OCI-LY3 (cell line): ENCODE data around the gene SFXN3.

ENCODE experiments used
- EZH2phosphoT487 ChIP-seq: fragments of 200-600 bp; shearing (Covaris generic); IDR thresholded peaks from 2 replicates; pipeline ENCODE4 v1.6.1; 2018; ENCODE audit warnings: antibody characterized with exemption, mixed run types, low read depth
- TF ChIP-seq, protein P1 (sequence below): fragments of 200-600, 300-600 bp; sonication (generic); IDR thresholded peaks from 2 replicates; pipeline ENCODE4 v1.5.1; 2014; ENCODE audit warnings: antibody characterized with exemption, low read length, low read depth

DNA sequence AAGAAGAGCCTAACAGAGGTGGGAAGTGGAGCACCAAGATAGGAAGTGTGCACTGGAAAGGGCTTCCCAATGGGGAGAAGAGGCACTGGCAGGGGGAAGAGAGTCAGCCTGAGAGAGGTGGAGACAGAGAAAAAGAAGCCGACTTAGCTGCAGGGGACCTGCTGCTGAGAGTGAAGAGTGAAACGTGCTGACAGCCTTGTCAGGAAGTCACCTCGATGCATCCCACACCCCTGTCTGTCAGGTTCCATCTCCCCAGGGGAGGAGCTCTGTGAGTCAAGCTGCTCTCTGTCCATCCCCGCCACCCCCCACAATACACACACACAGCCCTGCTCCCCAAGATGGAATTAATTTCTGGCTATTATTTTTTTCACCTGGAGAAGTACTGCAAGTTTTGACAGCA, 44.7 kb downstream of the SFXN3 start:
- TF ChIP-seq, protein P1, sequence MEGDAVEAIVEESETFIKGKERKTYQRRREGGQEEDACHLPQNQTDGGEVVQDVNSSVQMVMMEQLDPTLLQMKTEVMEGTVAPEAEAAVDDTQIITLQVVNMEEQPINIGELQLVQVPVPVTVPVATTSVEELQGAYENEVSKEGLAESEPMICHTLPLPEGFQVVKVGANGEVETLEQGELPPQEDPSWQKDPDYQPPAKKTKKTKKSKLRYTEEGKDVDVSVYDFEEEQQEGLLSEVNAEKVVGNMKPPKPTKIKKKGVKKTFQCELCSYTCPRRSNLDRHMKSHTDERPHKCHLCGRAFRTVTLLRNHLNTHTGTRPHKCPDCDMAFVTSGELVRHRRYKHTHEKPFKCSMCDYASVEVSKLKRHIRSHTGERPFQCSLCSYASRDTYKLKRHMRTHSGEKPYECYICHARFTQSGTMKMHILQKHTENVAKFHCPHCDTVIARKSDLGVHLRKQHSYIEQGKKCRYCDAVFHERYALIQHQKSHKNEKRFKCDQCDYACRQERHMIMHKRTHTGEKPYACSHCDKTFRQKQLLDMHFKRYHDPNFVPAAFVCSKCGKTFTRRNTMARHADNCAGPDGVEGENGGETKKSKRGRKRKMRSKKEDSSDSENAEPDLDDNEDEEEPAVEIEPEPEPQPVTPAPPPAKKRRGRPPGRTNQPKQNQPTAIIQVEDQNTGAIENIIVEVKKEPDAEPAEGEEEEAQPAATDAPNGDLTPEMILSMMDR: no peak
- TF ChIP-seq EZH2phosphoT487: no peak
